Keratinocyte (primary cell): ENCODE results near the gene PDXDC1. TPM values are rescaled to one million over a fixed set of nuclear protein-coding genes. Genes with fewer than 3 reads are reported as not detected.
A peak's percentile ranks its signal among the peaks of the same experiment; 100 is the strongest.
"Not testable (repeated sequence)": the region's sequence is repeated elsewhere in the genome, so short reads cannot be mapped to it uniquely, and the experiment has no call there.

Experiments
- DNase-seq: peaks from one replicate; pipeline ENCODE4 v3.0.0-alpha.2; 2011; ENCODE audit warnings: low read depth, missing footprints, low spot score
- FAIRE-seq: peaks from 2 replicates; lab custom pipeline; 2011; peaks lifted over from hg19 to GRCh38; lab: Jason Lieb, UNC
- H2AFZ ChIP-seq: 2 replicates; pipeline ENCODE4 v1.6.0; 2012; ENCODE audit warnings: low read length, control low read depth, inconsistent platforms; ENCODE audit not compliant: control insufficient read depth
- H3K27ac ChIP-seq: 2 replicates; pipeline ENCODE4 v1.5.1; 2011; ENCODE audit warnings: low read length; ENCODE audit not compliant: control insufficient read depth, insufficient read depth
- H3K27me3 ChIP-seq: 3 replicates; pipeline ENCODE4 v1.6.0; 2011; ENCODE audit warnings: low read length; ENCODE audit not compliant: control insufficient read depth, insufficient read depth; ENCODE audit errors: extremely low read depth
- H3K36me3 ChIP-seq, 2 experiments: 2 replicates in 1 of 2; 3 replicates in 1 of 2; pipeline ENCODE4 v1.5.1; 2011; ENCODE audit warnings: low read length in 2 of 2, mild to moderate bottlenecking in 1 of 2; ENCODE audit not compliant: control insufficient read depth in 2 of 2, insufficient read depth in 2 of 2; ENCODE audit errors: extremely low read depth in 1 of 2
- H3K4me1 ChIP-seq: 3 replicates; pipeline ENCODE4 v1.5.1; 2011; ENCODE audit warnings: low read length; ENCODE audit not compliant: control insufficient read depth, insufficient read depth; ENCODE audit errors: extremely low read depth
- H3K4me2 ChIP-seq: 3 replicates; pipeline ENCODE4 v1.6.0; 2011; ENCODE audit warnings: low read depth, low read length; ENCODE audit not compliant: control insufficient read depth, insufficient read depth; ENCODE audit errors: extremely low read depth
- H3K4me3 ChIP-seq, 3 experiments: fragments of 200-600 bp in 1 of 3; sonication (generic) in 1 of 3; 2 replicates in 2 of 3; 3 replicates in 1 of 3; pipeline ENCODE4 v1.5.1; 2011 to 2016; ENCODE audit warnings: low read length in 3 of 3, mild to moderate bottlenecking in 3 of 3, control low read depth in 2 of 3, inconsistent platforms in 1 of 3, low read depth in 1 of 3, mixed read lengths in 1 of 3, mixed run types in 1 of 3, moderate library complexity in 1 of 3; ENCODE audit not compliant: control insufficient read depth in 2 of 3, insufficient read depth in 2 of 3; ENCODE audit errors: extremely low read depth in 1 of 3
- H3K79me2 ChIP-seq: 2 replicates; pipeline ENCODE4 v1.6.0; 2012; ENCODE audit warnings: low read length; ENCODE audit not compliant: control insufficient read depth, insufficient read depth
- H3K9ac ChIP-seq: 3 replicates; pipeline ENCODE4 v1.6.0; 2011; ENCODE audit warnings: low read length; ENCODE audit not compliant: control insufficient read depth, insufficient read depth; ENCODE audit errors: extremely low read depth
- H3K9me1 ChIP-seq: 3 replicates; pipeline ENCODE4 v1.6.0; 2011; ENCODE audit warnings: low read length; ENCODE audit not compliant: control insufficient read depth, insufficient read depth; ENCODE audit errors: extremely low read depth
- H3K9me3 ChIP-seq: 2 replicates; pipeline ENCODE4 v1.5.1; 2012; ENCODE audit warnings: low read depth, low read length; ENCODE audit not compliant: control insufficient read depth
- H4K20me1 ChIP-seq: 3 replicates; pipeline ENCODE4 v1.6.0; 2011; ENCODE audit warnings: low read length; ENCODE audit not compliant: control insufficient read depth, insufficient read depth; ENCODE audit errors: extremely low read depth
- dilution Hi-C: fragments of 300-500 bp; cut with MboI; formaldehyde crosslinking; loops from one replicate; pipeline ENCODE4 v1.7.0; 2020; ENCODE audit warnings: low sequenced_read_pairs; ENCODE audit not compliant: extremely low pct_ligation_motif_present
- polyA plus RNA-seq, 5 experiments: library from polyadenylated mRNA; depleted of rRNA in 3 of 5; stranded (reverse) in 3 of 5; stranded (forward) in 1 of 5; unstranded in 1 of 5; fragments of >200 nt; gene quantifications; 1 replicate in 1 of 5; 2 replicates in 3 of 5; 3 replicates in 1 of 5; pipeline versions ENCODE4 v1.2.1 to v1.2.3, GENCODE V29; 2011 to 2012; ENCODE audit warnings: missing spikeins in 2 of 5, low read depth in 1 of 5, low replicate concordance in 1 of 5

The PDXDC1 gene
- polyA plus RNA-seq, 1 donor (not counting 4 experiments of a cell fraction or from before 2014, with no cell fraction given), result 70.7 TPM

- H4K20me1 ChIP-seq, H3K4me3 ChIP-seq, dilution Hi-C loops, H3K9me3 ChIP-seq, H3K9me1 ChIP-seq, DNase-seq, H3K36me3 ChIP-seq, H3K27me3 ChIP-seq, H2AFZ ChIP-seq: not testable (repeated sequence)
- Histone ChIP-seq H3K9ac (peak overlapping the region; percentile 54), H3K27ac (peak overlapping the region; percentile 58), H3K4me1 (peaks cover 53% of the 10 kb centered on the region), H3K4me2 (peak overlapping the region; percentile 54), H3K79me2 (peaks cover 29% of the 10 kb centered on the region)
- FAIRE-seq, result peak; percentile 36
Measured at GRCh38 chr16:15144092-15144631, 169.3 kb downstream of the PDXDC1 start.

- dilution Hi-C loops, result not testable (repeated sequence)
- peak overlapping the region; percentile 54 for H3K9ac ChIP-seq
Measured at GRCh38 chr16:15144781-15145417, 170.1 kb downstream of the PDXDC1 start.

GRCh38 chr16:15145418-15146263 is 170.8 kb downstream of the PDXDC1 start:
- FAIRE-seq, H2AFZ ChIP-seq, H3K27me3 ChIP-seq, H4K20me1 ChIP-seq, H3K9me1 ChIP-seq, DNase-seq, H3K4me3 ChIP-seq, dilution Hi-C loops, H3K36me3 ChIP-seq, H3K9me3 ChIP-seq: not testable (repeated sequence)
- peak overlapping the region; percentile 41 for H3K4me2 ChIP-seq
- H3K79me2 ChIP-seq, result peaks cover 32% of the 10 kb centered on the region
- peak overlapping the region; percentile 13 for H3K9ac ChIP-seq
- H3K27ac ChIP-seq, result peak overlapping the region; percentile 52
- peaks cover 58% of the 10 kb centered on the region for H3K4me1 ChIP-seq

More at GRCh38 chr16:15144781-15145417, 170.1 kb downstream of the PDXDC1 start:
- not testable (repeated sequence) for FAIRE-seq, H3K36me3 ChIP-seq, DNase-seq, H3K27me3 ChIP-seq, H2AFZ ChIP-seq, H4K20me1 ChIP-seq, H3K4me3 ChIP-seq, H3K9me1 ChIP-seq, H3K9me3 ChIP-seq
- H3K79me2 ChIP-seq, result peaks cover 35% of the 10 kb centered on the region
- H3K27ac ChIP-seq, result peak overlapping the region; percentile 58
- H3K4me2 ChIP-seq, result peak overlapping the region; percentile 54
- H3K4me1 ChIP-seq, result peaks cover 58% of the 10 kb centered on the region

GRCh38 chr16:15146264-15146662 is 171.4 kb downstream of the PDXDC1 start:
- Histone ChIP-seq H3K4me2 (peak overlapping the region; percentile 41), H3K27ac (peak overlapping the region; percentile 52), H3K79me2 (peaks cover 30% of the 10 kb centered on the region), H3K9ac (peak overlapping the region; percentile 22), H3K4me1 (peaks cover 57% of the 10 kb centered on the region)
- dilution Hi-C loops, FAIRE-seq, H3K9me1 ChIP-seq, H2AFZ ChIP-seq, H3K36me3 ChIP-seq, H3K27me3 ChIP-seq, H3K9me3 ChIP-seq, DNase-seq, H4K20me1 ChIP-seq, H3K4me3 ChIP-seq: not testable (repeated sequence)
